HG03442 (cell line): ENCODE results near the gene CABYR.
A peak's percentile ranks its signal among the peaks of the same experiment; 100 is the strongest.
"Not testable (repeated sequence)": the region's sequence is repeated elsewhere in the genome, so short reads cannot be mapped to it uniquely, and the experiment has no call there.

Source experiments
- ATAC-seq: cut with Tn5 transposase; IDR thresholded peaks from one replicate; pipeline ENCODE4 v1.9.1; 2021; ENCODE audit warnings: mild to moderate bottlenecking, moderate library complexity; ENCODE audit not compliant: unreplicated experiment

Gene CABYR

DNA sequence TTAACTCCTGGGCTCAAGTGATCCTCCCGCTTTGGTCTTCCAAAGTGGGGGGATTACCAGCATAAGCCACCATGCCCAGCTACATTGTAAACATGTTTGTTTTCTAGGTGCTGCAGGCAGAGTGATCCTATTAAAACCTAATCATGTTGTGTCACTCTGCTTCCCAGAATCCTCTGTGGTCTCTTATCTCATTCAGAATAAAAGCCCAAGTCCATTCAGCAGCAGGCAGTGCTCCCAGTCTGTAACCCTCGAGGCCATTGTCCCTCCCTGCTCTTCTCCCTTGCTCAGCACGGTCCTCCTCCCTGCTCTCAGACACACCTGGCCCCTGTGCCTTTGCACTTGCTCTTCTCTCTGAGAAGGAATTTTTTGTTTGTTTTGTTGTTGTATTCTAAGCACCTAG lies 11.1 kb upstream of the CABYR start:
- ATAC-seq: no peak

DNA sequence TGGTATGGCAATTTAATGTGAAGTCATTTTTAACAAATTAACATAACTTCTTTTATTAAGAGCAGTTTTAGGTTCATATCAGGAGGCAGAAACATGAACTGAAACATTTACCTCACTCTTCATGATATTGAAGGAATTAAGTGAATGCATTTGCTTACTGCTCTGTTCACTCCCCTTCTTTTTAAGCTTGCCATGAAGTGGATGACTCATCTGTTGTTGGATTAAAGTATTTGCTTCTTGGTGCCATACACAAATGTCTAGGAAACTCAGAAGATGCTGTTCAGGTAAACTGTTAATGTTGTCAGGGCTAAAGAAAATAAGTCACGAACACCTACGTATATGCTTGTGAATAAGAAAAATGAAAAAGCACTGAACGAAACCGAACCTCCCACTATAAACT lies 10.2 kb upstream of the CABYR start:
- ATAC-seq: no peak

DNA sequence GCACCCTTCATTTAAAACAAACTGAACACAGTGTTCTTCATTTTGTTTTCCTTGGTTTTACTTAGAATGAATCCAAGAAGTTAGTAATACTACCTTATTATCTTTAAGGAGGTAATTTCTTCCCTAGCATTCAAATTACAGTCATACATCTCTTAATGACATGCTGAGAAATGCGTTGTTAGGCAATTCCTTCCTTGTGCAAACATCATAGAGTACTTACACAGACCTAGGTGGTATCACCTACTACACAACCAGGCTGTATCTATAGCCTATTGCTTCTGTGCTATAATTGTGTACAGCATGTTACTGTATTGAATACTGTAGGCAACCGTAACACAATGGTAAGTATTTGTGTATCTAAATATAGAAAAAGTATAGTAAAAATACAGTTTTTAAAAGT lies 8.4 kb upstream of the CABYR start:
- ATAC-seq: no peak

DNA sequence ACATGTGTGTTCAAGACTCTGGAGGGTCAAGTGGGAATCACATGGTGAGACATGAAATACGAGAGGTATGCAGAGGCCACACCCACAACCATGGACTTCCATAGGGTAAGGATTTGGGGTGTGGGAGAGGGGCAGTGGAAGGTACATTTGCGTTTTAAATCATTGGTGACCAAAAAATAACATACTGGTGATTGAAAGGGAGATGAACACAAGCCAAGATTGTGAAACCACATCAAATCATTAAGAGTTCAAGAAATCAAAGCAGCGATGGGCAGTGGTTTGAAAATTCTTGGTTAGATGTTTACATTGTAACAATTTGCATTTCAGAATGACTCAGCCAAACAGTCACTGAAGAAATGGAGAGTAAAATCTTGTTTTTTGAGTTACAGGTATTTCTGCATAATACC lies 1.9 kb upstream of the CABYR start:
- no peak for ATAC-seq

DNA sequence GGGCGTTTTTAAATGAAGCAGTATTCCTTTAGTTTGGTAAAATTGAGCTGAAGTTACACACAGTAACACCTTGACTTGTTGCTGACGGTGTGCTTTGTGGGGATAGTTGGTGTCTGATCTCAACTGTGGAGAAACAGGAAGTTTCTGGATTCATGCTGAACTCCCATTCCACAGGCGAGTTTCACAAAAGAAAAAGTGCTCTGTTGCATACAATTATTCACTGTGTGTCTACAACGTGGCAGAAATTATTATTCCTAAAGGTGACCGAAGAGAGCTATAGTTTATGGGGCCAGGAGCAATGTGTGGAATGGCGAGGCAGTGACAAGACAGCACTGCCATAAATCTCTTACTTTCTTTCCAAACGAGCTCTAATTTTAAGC lies 463 bp upstream of the CABYR start:
- ATAC-seq: peak; percentile 10

DNA sequence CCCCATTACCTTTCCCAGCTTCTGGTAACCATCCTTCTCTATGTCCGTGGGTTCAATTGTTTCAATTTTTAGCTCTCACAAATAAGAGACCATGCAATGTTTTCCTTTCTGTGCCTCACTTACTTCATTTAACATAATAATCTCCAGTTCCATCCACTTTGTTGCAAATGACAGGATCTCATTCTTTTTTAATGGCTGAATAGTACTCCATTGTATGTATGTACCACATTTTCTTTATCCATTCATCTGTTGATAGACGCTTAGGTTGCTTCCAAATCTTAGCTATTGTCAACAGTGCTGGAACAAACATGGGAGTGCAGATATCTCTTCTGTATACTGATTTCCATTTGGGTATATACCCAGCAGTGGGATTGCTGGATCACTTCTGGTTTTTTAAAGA lies 1.8 kb downstream of the CABYR start:
- ATAC-seq: no peak

DNA sequence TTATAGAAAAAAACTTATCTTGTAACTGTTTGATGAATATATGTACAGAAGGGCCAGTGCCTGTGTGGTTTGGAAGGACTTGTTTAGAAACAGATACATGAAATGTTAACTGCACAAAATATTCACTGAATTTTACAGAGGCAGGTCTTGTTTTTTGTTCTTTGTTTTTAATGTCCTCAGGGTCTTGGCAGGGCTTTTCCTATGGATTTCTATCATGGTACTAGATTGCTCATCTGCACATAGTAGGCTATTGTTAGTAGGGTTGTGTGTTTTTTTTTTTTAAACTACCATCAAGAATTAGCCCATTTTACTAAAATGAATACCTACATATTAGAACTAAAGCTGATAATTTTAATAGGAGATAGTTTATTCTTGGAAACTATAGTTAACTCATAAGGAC lies 3.5 kb downstream of the CABYR start:
- no peak for ATAC-seq

DNA sequence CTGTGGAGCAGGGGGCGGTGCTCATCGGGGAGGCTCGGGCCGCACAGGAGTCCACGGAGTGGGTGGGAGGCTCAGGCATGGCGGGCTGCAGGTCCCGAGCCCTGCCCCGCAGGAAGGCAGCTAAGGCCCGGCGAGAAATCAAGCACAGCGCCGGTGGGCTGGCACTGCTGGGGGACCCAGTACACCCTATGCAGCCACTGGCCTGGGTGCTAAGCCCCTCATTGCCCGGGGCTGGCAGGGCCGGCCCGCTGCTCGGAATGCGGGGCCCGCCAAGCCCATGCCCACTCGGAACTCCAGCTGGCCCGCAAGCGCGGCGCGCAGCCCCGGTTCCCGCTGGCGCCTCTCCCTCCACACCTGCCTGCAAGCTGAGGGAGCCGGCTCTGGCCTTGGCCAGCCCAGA lies 10.7 kb downstream of the CABYR start:
- not testable (repeated sequence) for ATAC-seq

DNA sequence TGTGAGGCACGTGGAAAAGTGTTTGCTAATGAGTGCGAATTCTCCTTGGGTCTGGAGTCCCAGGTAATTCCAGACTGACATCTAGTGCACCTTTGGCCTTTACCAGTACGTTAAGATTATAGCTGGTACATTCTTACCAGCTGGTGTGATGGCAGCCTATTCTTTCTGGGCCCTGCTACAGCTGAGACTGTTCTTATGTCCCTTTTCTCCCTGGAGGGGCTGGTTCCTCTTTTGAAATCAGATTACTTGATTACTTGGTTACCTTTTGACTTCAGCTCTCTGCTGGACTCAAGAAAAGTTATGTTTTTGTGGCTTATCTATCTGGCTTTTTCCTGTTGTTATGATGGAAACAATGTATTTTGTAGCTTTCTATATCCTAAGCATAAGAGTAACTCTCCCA lies 14.5 kb downstream of the CABYR start:
- ATAC-seq: no peak

DNA sequence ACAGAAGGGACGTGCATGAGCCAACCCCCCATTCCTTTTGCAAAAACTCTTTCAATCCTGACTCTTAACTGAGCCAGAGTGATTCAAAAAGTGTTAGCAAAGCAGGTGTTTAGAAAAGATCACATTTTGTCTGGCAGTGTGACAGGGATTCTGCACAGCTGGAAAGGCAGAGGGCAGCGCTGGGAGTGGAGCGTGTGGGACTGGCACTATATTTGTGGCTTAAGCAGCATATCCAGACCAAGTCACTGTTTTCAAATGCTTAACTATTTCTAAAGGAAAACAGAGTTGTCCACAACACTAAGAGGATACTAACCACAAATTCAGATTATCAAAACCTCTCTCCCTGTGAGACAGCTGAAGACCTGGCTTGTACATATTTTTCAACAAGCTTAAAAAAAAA lies 19.0 kb downstream of the CABYR start:
- ATAC-seq: no peak

DNA sequence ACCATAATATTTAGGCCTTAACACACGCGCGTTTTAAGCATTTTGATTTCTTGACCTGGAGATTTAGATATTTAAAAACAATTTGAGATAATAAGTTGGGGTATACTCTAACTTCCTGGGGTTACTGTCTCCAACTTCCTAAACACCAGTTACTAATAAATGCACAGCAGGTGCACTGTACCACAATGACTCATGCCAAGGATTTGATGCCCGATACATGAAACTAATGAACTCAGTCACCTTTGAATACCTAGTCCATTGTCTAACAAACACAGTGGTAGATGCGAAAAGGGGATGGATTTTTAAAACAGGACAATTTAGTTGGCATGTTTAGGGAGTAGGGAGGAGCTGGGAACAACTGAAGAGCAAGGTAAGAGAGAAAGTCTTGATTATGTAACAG lies 21.2 kb downstream of the CABYR start:
- no peak for ATAC-seq

DNA sequence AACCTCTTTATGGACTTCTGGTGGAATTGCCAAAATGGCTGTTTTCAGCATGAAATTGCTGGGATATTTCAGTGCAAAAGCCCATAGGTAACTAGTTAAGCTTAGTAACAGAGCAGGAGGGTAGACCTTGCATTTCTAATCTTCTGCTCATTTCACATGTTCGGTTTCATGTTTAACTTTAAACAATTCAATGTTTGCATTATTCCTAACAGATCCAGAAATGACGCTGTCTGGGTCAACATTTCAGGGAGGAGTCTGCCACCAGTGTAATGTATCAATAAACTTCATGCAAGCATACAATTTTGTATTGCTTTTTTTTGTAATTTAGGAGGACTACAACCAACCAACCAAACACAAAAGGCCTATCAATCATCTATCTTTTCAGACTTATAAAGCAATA lies 22.4 kb downstream of the CABYR start:
- ATAC-seq: no peak

DNA sequence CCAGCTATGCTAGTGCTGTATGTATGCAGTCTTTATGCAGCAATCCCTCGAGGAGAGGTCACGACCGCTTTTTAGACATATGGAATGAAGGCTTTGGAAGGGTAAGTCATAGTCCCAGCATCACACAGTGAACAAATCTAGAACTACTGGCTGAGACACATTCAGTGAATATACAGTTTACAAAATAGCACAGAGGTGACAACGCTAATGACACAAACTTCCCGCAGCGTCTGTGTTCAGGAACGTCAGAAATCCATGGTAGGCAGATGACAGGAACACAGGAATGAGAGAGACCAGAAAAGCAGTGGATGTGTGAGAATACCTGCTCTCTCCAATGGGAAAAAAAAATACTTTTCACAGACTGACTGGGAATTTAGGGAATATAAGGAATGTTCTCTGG lies 29.6 kb downstream of the CABYR start:
- no peak for ATAC-seq

DNA sequence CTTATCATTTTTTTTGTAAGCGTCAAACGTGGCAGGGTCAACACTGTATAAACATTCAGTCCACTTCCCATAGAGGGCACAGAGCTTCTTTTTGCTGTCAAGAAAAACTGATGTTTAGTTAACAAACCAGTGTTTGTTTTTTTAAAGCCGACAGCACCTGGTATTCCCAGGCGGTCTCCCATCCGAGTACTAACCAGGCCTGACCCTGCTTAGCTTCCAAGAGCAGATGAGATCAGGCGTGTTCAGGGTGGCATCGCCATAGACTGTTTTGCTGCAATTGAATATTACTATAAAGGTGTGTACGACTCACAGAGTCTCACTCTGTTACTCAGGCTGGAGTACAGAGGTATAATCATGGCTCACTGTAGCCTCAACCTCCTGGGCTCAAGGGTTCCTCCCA lies 31.5 kb downstream of the CABYR start:
- no peak for ATAC-seq

DNA sequence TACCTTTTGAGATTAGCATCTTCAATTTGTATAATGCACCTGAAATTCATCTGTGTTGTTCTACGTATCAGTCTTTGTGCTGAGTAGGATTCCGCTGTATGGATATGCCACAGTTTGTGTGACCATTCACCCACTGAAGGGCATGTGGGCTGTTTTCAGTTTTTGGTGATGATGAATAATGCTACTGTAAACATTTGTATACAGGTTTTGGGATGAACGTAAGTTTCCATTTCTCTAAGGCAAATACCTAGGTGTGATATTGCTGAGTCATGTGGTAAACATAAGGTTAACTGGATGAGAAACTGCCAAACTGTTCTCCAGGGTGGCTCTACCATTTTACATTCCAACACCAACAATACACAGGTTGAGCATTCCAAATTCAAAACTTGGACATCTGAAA lies 35.1 kb downstream of the CABYR start:
- no peak for ATAC-seq

DNA sequence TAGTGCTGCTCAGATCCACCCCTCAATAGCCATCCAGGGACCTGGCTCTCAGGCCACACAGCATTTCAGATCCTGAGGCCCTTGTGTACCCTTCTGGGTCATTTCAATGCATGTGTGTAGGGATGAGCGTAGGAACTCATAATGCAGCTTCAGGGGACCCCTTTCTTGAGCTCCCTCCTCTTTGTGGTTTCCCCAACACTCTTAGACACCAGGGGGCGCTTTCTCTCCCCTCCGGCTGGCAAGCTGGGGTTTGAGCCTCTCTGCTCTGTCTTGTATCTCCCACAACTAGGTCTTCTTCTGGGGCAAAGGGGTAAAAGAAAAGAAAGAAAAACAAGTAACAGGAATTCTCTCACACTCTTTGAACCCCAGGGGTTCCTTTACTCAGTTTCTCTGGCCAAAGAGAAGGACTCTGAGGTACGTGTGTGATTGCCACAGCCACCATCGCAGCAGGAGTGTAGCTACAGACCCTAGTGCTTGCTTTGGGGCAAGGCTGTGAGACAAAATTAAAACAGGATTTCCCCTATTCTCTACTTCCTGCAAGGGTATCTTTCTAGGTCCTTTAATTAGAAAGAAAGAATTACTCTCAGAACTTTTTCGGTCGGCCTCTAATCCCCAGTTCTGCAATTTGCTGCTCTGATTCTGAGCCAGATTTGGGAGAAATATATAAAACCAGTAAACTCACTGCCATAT lies 38.0 kb downstream of the CABYR start:
- peak; percentile 83 for ATAC-seq

DNA sequence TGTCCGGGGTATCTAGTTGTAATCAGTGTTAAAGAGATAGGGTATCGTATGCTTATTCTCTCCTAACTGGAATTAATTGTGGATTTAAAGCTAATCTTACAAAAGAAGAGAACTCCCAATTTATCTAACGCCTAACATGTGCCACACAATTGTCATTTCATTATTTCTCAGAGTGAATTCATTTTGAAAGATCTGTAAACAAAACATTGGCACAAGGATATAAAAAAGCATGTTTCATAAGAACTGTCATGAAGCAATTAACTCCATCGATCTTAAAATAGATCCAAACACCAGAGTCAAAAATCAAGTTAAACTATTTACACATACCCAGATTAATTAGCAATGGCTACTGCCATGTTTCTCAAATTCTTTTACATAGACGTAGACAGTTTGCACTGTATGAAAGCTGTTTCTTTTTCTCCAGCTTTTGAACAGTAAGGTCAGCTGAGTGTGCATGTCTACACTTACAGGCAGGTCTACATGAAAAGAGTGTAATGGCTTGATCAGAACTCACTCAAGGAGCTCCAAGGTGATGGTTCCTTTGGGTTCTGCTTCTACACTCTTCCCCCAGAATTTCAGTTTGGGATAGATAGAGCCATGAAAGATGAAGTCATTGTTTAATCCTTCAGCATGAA lies 38.8 kb downstream of the CABYR start:
- ATAC-seq: no peak

DNA sequence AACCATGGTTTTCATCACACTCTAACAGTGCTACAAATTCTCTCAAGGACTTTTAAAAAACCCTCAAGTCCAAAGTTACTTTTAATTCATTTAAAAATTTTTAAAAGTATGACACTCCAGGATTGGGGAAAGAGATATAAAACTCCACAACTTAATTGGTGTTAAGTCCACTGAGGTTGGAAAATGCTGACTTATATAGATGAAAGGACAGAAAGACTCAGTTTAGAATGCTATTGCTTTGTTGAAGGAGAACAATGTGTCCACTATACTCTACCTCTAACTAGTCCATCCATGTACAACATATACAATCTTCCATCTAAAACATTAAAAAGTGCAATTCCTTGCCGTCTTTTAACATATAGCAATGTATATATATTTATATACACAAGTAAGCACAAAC lies 41.2 kb downstream of the CABYR start:
- no peak for ATAC-seq

DNA sequence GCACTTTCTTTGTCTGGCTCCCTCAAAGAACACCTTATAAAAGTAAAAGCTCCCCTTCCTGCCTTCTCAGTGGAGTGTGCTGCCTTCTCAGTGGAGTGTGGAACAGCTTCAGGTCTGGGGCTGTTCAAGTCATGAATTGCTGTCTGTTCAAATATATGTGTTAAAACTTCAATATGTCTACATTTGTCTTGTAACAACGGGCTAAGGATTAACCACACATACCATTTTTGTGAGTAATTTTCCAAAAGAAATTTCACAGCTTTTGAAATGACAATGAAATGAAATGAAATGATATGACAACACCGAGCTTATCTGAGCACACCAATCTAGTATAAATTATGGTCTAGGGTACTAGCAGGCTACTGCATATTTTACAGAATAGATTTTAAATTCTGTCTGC lies 42.9 kb downstream of the CABYR start:
- ATAC-seq: no peak

DNA sequence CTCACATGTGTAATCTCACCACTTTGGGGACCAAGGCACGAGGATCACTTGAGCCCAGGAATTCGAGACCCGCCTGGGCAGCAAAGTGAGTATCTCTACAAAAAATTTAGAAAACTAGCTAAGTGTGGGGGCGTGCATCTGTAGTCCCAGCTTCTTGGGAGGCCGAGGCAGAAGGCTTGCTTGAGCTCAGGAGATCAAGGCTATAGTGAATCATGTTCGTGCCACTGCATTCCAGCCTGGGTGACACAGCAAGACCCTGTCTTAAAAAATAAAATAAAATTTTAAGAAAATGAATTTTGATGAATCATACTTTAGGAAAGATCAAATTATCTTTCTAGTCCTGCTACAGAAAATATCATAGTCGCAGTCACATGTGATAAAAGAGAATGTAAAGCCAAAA lies 46.9 kb downstream of the CABYR start:
- ATAC-seq: no peak

DNA sequence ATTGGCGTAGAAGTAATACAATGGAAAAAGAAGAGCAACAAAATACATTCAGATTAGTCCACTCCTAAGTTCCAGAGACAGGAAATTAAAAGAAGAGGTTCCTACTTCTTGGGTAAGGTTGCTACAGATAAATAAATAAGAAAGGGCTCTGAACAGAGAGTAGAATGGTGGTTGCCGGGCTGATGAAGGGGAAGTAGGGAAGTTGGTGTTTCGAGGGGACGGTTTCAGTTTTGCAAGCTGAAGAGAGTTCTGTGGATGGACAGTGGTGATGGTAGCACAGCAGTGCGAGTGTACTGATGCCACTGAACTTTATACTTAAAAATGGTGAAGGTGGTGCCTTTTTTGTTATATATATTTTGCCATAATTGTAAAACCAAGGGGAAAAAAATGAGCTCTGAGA lies 48.2 kb downstream of the CABYR start:
- peak; percentile 61 for ATAC-seq

DNA sequence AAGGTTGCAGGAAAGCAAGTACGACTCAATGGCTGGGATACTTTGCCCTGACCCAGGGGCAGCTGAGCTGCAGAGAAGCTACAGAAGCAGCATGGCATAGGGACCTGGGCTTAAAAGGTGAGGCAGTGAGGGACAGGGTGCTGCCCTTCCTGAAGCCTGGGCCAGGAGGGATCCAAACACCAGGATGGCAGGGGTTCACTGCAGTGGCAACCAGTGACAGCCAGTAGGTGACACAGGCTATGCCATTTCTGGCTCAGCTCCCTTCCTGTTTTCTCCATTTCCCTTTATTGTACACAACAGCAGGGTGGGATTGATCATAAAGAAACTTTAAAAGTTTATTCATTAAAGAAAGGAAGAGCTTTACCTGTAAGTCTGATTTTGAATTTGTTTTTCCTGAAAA lies 48.8 kb downstream of the CABYR start:
- ATAC-seq: no peak

DNA sequence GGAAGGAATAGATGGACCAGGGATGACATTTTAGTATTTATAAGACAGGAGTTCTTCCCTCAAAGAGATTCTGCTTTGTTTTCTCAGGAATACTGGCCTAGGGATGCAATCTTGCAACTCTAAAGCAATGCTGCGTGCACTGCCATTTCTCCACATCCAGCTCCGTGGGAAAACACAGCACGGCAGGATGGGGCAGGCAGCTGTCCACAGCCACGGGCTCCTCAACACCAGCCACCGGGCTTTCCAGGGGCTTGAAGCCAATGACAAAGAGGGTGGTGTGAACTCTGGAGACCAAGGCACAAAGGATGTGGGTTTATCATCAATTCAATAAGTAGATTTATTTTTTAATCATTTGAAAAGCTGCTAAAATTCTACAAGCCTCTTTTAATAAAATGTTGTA lies 49.3 kb downstream of the CABYR start:
- no peak for ATAC-seq
